GM18873 (cell line): Measurements from ENCODE around the gene SPINK5.
"Not testable (repeated sequence)": the region's sequence is repeated elsewhere in the genome, so short reads cannot be mapped to it uniquely, and the experiment has no call there.

Experiments used
- ATAC-seq: cut with Tn5 transposase; IDR thresholded peaks from one replicate; pipeline ENCODE4 v1.9.1; 2021; ENCODE audit warnings: mild to moderate bottlenecking, moderate library complexity, moderate number of reproducible peaks; ENCODE audit not compliant: unreplicated experiment, low FRiP score

Gene SPINK5

GRCh38 chr5:148063861-148064260 lies at the start of gene SPINK5:
TSS of gene SPINK5 (plus strand) at chr5:148063980. CDS start at chr5:148064045, 65 bp downstream.
- ATAC-seq: no peak

GRCh38 chr5:148014276-148014675 lies 49.5 kb upstream of the SPINK5 start:
- no peak for ATAC-seq

GRCh38 chr5:148020257-148020988 lies 43.4 kb upstream of the SPINK5 start:
- ATAC-seq: no peak

- ATAC-seq: no peak
Observed at GRCh38 chr5:148027505-148027904, 36.3 kb upstream of the SPINK5 start.

- ATAC-seq: no peak
Observed at GRCh38 chr5:148029131-148029530, 34.6 kb upstream of the SPINK5 start.

- no peak for ATAC-seq
Observed at GRCh38 chr5:148033134-148033533, 30.6 kb upstream of the SPINK5 start.

- no peak for ATAC-seq
Observed at GRCh38 chr5:148035676-148036075, 28.1 kb upstream of the SPINK5 start.

GRCh38 chr5:148042881-148043280 lies 20.9 kb upstream of the SPINK5 start:
- no peak for ATAC-seq

GRCh38 chr5:148043705-148044104 lies 20.1 kb upstream of the SPINK5 start:
- ATAC-seq: no peak

GRCh38 chr5:148055160-148055559 lies 8.6 kb upstream of the SPINK5 start:
- not testable (repeated sequence) for ATAC-seq

- no peak for ATAC-seq
Observed at GRCh38 chr5:148060309-148060708, 3.5 kb upstream of the SPINK5 start.

GRCh38 chr5:148060881-148061280 lies 2.9 kb upstream of the SPINK5 start:
- no peak for ATAC-seq

- no peak for ATAC-seq
Observed at GRCh38 chr5:148070621-148071020, 6.8 kb downstream of the SPINK5 start.

GRCh38 chr5:148072207-148072606 lies 8.4 kb downstream of the SPINK5 start:
- no peak for ATAC-seq

- no peak for ATAC-seq
Observed at GRCh38 chr5:148075529-148075928, 11.7 kb downstream of the SPINK5 start.

- ATAC-seq: no peak
Observed at GRCh38 chr5:148083203-148083602, 19.4 kb downstream of the SPINK5 start.

- no peak for ATAC-seq
Observed at GRCh38 chr5:148084269-148084668, 20.5 kb downstream of the SPINK5 start.

- ATAC-seq: no peak
Observed at GRCh38 chr5:148085310-148085709, 21.5 kb downstream of the SPINK5 start.

- no peak for ATAC-seq
Observed at GRCh38 chr5:148085977-148086705, 22.4 kb downstream of the SPINK5 start.

- no peak for ATAC-seq
Observed at GRCh38 chr5:148090146-148090772, 26.5 kb downstream of the SPINK5 start.

- peak; percentile 80 for ATAC-seq
Observed at GRCh38 chr5:148090773-148091250, 27.0 kb downstream of the SPINK5 start.
